Cardiac muscle cell (in vitro differentiated cells and primary cell): ENCODE results near the gene RAET1G. TPM values are rescaled to one million over a fixed set of nuclear protein-coding genes. Genes with fewer than 3 reads are reported as not detected.

ENCODE experiments used
- DNase-seq, 2 donors: peaks; one replicate each; pipeline versions ENCODE4 v3.0.0 to v3.0.0-alpha.2; 2010 to 2017; ENCODE audit warnings: low read depth in 1 of 2, low spot score in 1 of 2
- H3K27ac ChIP-seq: fragments of 200-600 bp; sonication (generic); 2 replicates; pipeline ENCODE4 v1.5.1; 2016
- H3K27me3 ChIP-seq: fragments of 200-600 bp; sonication (generic); 2 replicates; pipeline ENCODE4 v1.6.0; 2016; ENCODE audit warnings: control low read depth
- H3K36me3 ChIP-seq: fragments of 200-600 bp; sonication (generic); 2 replicates; pipeline ENCODE4 v1.5.1; 2016; ENCODE audit warnings: control low read depth
- H3K4me1 ChIP-seq: fragments of 200-600 bp; sonication (generic); 2 replicates; pipeline ENCODE4 v1.8.1; 2017; ENCODE audit warnings: low read depth, mild to moderate bottlenecking, mixed run types
- H3K4me3 ChIP-seq: fragments of 200-600 bp; sonication (generic); 2 replicates; pipeline ENCODE4 v1.5.1; 2016; ENCODE audit warnings: mild to moderate bottlenecking
- H3K9me3 ChIP-seq: fragments of 200-600 bp; sonication (generic); 2 replicates; pipeline ENCODE4 v1.5.1; 2017; ENCODE audit warnings: low read depth, mild to moderate bottlenecking, control low read depth
- CTCF ChIP-seq: IDR thresholded peaks from 2 replicates; pipeline ENCODE4 v1.5.1; 2012; ENCODE audit warnings: low read depth, mild to moderate bottlenecking, low read length
- polyA plus RNA-seq: library from polyadenylated mRNA; unstranded; fragments of >200 nt; fragmentation: Nextera tagmentation; extraction: Ambion mirVana; gene quantifications from 2 replicates; pipeline ENCODE4 v1.2.1, GENCODE V29; 2016
- total RNA-seq: library from RNA; depleted of rRNA; stranded (reverse); fragments of >200 nt; gene quantifications from 2 replicates; pipeline ENCODE4 v1.2.3, GENCODE V29; 2016

The RAET1G gene
- total and polyA plus RNA-seq, 2 experiments from 2014 or later = not detected

GRCh38 chr6:149904661-149905370 is 18.1 kb downstream of the RAET1G start:
- Histone ChIP-seq H3K27me3 (no peaks in the 10 kb centered on the region), H3K9me3 (no peaks in the 10 kb centered on the region), H3K4me1 (no peaks in the 10 kb centered on the region), H3K4me3 (no peak overlapping the region), H3K36me3 (no peaks in the 10 kb centered on the region), H3K27ac (no peak overlapping the region)
- DNase-seq = no peak
- TF ChIP-seq CTCF = no peak

- no peaks in the 10 kb centered on the region for H3K4me1 ChIP-seq
- H3K9me3 ChIP-seq = no peaks in the 10 kb centered on the region
- no peak for DNase-seq
- H3K36me3 ChIP-seq = no peaks in the 10 kb centered on the region
- H3K27ac ChIP-seq = no peak overlapping the region
- no peaks in the 10 kb centered on the region for H3K27me3 ChIP-seq
- no peak overlapping the region for H3K4me3 ChIP-seq
- TF ChIP-seq CTCF = no peak
Observed at GRCh38 chr6:149903938-149904611, 18.8 kb downstream of the RAET1G start.

DNA sequence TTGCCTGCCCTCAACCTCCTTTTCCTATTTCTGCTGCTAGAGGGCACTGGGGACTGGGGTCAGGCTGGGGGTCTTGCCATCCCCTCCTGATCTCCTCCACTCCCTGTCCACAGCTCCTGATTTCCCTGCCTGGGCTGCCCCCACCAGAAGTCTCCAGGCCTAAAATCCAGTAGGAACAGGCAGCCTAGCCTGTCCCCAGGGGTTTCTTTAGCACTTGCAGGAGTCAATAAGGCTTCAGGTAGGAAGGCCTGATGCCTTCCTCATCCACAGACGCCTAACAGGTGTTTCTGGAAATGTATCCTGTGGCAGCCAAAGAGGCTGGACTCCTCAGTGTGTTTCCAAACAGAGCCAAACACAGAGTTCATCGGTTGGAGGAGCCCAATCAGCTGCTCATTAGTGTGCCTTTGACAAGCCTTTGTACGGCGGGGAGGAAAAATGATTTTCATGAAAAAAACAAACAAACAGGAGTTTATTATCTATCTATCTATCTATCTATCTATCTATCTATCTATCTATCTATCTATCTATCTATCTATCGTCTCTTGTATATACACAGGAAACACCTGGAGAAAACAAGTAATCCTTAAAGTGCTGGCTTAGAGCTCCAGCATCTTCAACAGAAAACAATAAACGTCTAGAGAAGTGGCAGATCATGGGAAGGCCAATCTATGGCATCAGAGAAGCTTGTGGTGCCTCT is 21.3 kb downstream of the RAET1G start:
- Histone ChIP-seq H3K36me3 (no peaks in the 10 kb centered on the region), H3K27me3 (no peaks in the 10 kb centered on the region), H3K4me3 (no peak overlapping the region), H3K27ac (no peak overlapping the region), H3K4me1 (no peaks in the 10 kb centered on the region), H3K9me3 (no peaks in the 10 kb centered on the region)
- no peak for DNase-seq
- no peak for TF ChIP-seq CTCF

- Histone ChIP-seq H3K27ac (no peak overlapping the region), H3K4me1 (no peaks in the 10 kb centered on the region), H3K27me3 (no peaks in the 10 kb centered on the region), H3K36me3 (no peaks in the 10 kb centered on the region), H3K4me3 (no peak overlapping the region), H3K9me3 (no peaks in the 10 kb centered on the region)
- no peak for TF ChIP-seq CTCF
- DNase-seq = no peak
Observed at GRCh38 chr6:149900620-149901443, 22.1 kb downstream of the RAET1G start.

DNA sequence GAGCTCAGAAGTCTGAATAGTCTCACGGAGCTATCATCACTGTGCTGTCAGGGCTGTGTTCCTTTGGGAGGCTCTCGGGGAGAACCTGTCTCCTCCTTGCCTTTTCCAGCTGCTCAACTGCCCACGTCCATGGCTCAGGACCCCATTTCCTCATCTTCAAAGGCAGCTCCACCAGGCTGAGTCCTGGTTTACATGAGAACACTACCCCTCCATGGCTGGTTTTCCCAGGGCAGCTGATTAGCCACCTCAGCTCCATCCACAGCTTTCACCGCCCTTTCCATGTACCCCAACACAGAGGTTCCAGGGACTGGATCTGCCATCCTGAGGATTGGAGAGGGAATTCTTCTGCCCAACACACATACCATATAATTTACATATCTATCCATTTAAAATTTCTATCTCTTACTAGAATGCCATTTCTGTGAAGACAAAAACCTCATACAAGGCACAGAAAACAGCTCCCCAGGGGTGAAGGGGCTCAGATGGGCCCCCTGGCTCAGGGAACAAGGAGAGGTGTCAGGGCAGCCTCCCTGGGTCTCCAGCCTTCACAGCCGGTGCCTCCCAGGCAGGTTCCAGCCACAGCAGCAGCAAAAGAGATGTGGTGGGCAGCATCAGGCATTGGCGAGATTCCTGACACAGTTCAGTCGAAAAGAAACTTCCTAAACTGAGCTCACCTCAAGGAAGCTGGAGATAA is 22.8 kb downstream of the RAET1G start:
- no peak for DNase-seq
- no peak overlapping the region for H3K27ac ChIP-seq
- no peaks in the 10 kb centered on the region for H3K9me3 ChIP-seq
- no peak overlapping the region for H3K4me3 ChIP-seq
- H3K4me1 ChIP-seq = no peaks in the 10 kb centered on the region
- TF ChIP-seq CTCF = no peak
- no peaks in the 10 kb centered on the region for H3K36me3 ChIP-seq
- H3K27me3 ChIP-seq = no peaks in the 10 kb centered on the region
